H9 (cell line): ENCODE measurements around the gene ABCC3. TPM values are rescaled to one million over a fixed set of nuclear protein-coding genes. Genes with fewer than 3 reads are reported as not detected.

Source experiments
- DNase-seq: peaks from one replicate; pipeline ENCODE4 v3.0.0-alpha.2; 2017
- H2AFZ ChIP-seq: one replicate; pipeline ENCODE4 v1.6.1; 2013; ENCODE audit warnings: mild to moderate bottlenecking, low read length, control low read depth, moderate library complexity
- H2AK5ac ChIP-seq: 2 replicates; pipeline ENCODE4 v1.6.1; 2013; ENCODE audit warnings: low read length, control low read depth, mixed read lengths; ENCODE audit not compliant: insufficient read length
- H2BK120ac ChIP-seq: one replicate; pipeline ENCODE4 v1.6.1; 2013; ENCODE audit warnings: low read depth, mild to moderate bottlenecking, low read length, control low read depth, inconsistent platforms; ENCODE audit not compliant: poor library complexity, severe bottlenecking
- H2BK12ac ChIP-seq: 2 replicates; pipeline ENCODE4 v1.6.1; 2013; ENCODE audit warnings: low read length, control low read depth, mixed read lengths, low read depth; ENCODE audit not compliant: insufficient read length
- H2BK15ac ChIP-seq: 2 replicates; pipeline ENCODE4 v1.6.1; 2013; ENCODE audit warnings: low read depth, low read length, control low read depth
- H2BK20ac ChIP-seq: one replicate; pipeline ENCODE4 v1.6.1; 2013; ENCODE audit warnings: low read depth, mild to moderate bottlenecking, low read length, control low read depth, inconsistent platforms; ENCODE audit not compliant: poor library complexity, severe bottlenecking
- H2BK5ac ChIP-seq: 2 replicates; pipeline ENCODE4 v1.6.1; 2013; ENCODE audit warnings: low read length, control low read depth, mixed read lengths; ENCODE audit not compliant: insufficient read length
- H3K14ac ChIP-seq: 2 replicates; pipeline ENCODE4 v1.6.1; 2013; ENCODE audit warnings: low read length, control low read depth; ENCODE audit not compliant: insufficient read depth
- H3K18ac ChIP-seq: 2 replicates; pipeline ENCODE4 v1.6.1; 2013; ENCODE audit warnings: low read depth, mild to moderate bottlenecking, mixed read lengths, low read length, control low read depth; ENCODE audit not compliant: insufficient read length
- H3K23ac ChIP-seq: 2 replicates; pipeline ENCODE4 v1.6.1; 2013; ENCODE audit warnings: low read length, control low read depth, mixed read lengths, low read depth; ENCODE audit not compliant: insufficient read length
- H3K23me2 ChIP-seq: 2 replicates; pipeline ENCODE4 v1.6.1; 2013; ENCODE audit warnings: low read depth, mild to moderate bottlenecking, mixed read lengths, low read length, control low read depth; ENCODE audit not compliant: insufficient read length, poor library complexity, severe bottlenecking
- H3K27ac ChIP-seq: 2 replicates; pipeline ENCODE4 v1.5.1; 2013; ENCODE audit warnings: low read length, control low read depth, mixed read lengths, low read depth; ENCODE audit not compliant: insufficient read length
- H3K27me3 ChIP-seq: 2 replicates; pipeline ENCODE4 v1.6.1; 2013; ENCODE audit warnings: low read length, control low read depth, inconsistent platforms; ENCODE audit not compliant: insufficient read depth
- H3K4ac ChIP-seq: 2 replicates; pipeline ENCODE4 v1.6.1; 2013; ENCODE audit warnings: low read depth, mild to moderate bottlenecking, control low read depth, inconsistent platforms, low read length, moderate library complexity
- H3K4me1 ChIP-seq: 2 replicates; pipeline ENCODE4 v1.6.1; 2013; ENCODE audit warnings: low read length, control low read depth, inconsistent platforms; ENCODE audit not compliant: insufficient read depth
- H3K4me2 ChIP-seq: 2 replicates; pipeline ENCODE4 v1.6.1; 2013; ENCODE audit warnings: low read length, control low read depth, mixed read lengths; ENCODE audit not compliant: insufficient read length, insufficient read depth
- H3K56ac ChIP-seq: 2 replicates; pipeline ENCODE4 v1.6.1; 2013; ENCODE audit warnings: low read depth, mild to moderate bottlenecking, mixed read lengths, low read length, control low read depth; ENCODE audit not compliant: insufficient read length
- H3K79me1 ChIP-seq: 2 replicates; pipeline ENCODE4 v1.6.1; 2013; ENCODE audit warnings: low read depth, mild to moderate bottlenecking, moderate library complexity, low read length, control low read depth, inconsistent platforms; ENCODE audit not compliant: insufficient read depth, poor library complexity, severe bottlenecking
- H3K79me2 ChIP-seq: 2 replicates; pipeline ENCODE4 v1.6.1; 2013; ENCODE audit warnings: low read length, control low read depth, inconsistent platforms; ENCODE audit not compliant: insufficient read depth
- H3K9ac ChIP-seq: 2 replicates; pipeline ENCODE4 v1.6.1; 2013; ENCODE audit warnings: low read length, control low read depth, mixed read lengths; ENCODE audit not compliant: insufficient read length; ENCODE audit errors: extremely low read depth
- H3K9me3 ChIP-seq: one replicate; pipeline ENCODE4 v1.6.1; 2013; ENCODE audit warnings: low read depth, low read length, inconsistent platforms; ENCODE audit not compliant: control insufficient read depth
- H3T11ph ChIP-seq: one replicate; pipeline ENCODE4 v1.6.1; 2013; ENCODE audit warnings: mild to moderate bottlenecking, low read length, control low read depth, inconsistent platforms
- H4K20me1 ChIP-seq: one replicate; pipeline ENCODE4 v1.6.1; 2013; ENCODE audit not compliant: control insufficient read depth, insufficient read length, insufficient read depth
- H4K5ac ChIP-seq: 2 replicates; pipeline ENCODE4 v1.6.1; 2013; ENCODE audit warnings: low read depth, mild to moderate bottlenecking, mixed read lengths, low read length, control low read depth; ENCODE audit not compliant: insufficient read length
- H4K8ac ChIP-seq: replicated peaks from 2 replicates; pipeline ENCODE4 v1.6.1; 2013; ENCODE audit warnings: low read length, control low read depth, mixed read lengths, low read depth; ENCODE audit not compliant: insufficient read length
- H4K91ac ChIP-seq: 2 replicates; pipeline ENCODE4 v1.6.1; 2013; ENCODE audit warnings: low read depth, mild to moderate bottlenecking, moderate library complexity, mixed read lengths, low read length, control low read depth; ENCODE audit not compliant: insufficient read length
- H3K27ac Mint-ChIP-seq, 3 experiments: 2 replicates in 2 of 3; 3 replicates in 1 of 3; pipeline ENCODE4 v1.8.0; 2020 to 2021; ENCODE audit warnings: mixed read lengths in 3 of 3, mild to moderate bottlenecking in 1 of 3, moderate library complexity in 1 of 3
- H3K27me3 Mint-ChIP-seq: 2 replicates; pipeline ENCODE4 v1.8.0; 2021; ENCODE audit warnings: low read depth, mild to moderate bottlenecking, moderate library complexity, mixed read lengths
- H3K36me3 Mint-ChIP-seq, 3 experiments: 2 replicates in 2 of 3; 3 replicates in 1 of 3; pipeline ENCODE4 v1.8.0; 2020 to 2021; ENCODE audit warnings: low read depth in 3 of 3, mixed read lengths in 3 of 3; ENCODE audit not compliant: insufficient read depth in 1 of 3
- H3K4me1 Mint-ChIP-seq, 2 experiments: 2 replicates each; pipeline ENCODE4 v1.8.0; 2020; ENCODE audit warnings: mixed read lengths in 2 of 2
- H3K4me3 Mint-ChIP-seq, 2 experiments: 2 replicates in 1 of 2; 3 replicates in 1 of 2; pipeline ENCODE4 v1.8.0; 2020 to 2021; ENCODE audit warnings: mild to moderate bottlenecking in 2 of 2, mixed read lengths in 2 of 2, moderate library complexity in 1 of 2
- H3K9me3 Mint-ChIP-seq, 2 experiments: 2 replicates in 1 of 2; 3 replicates in 1 of 2; pipeline ENCODE4 v1.8.0; 2020; ENCODE audit warnings: mild to moderate bottlenecking in 2 of 2, mixed read lengths in 2 of 2, moderate library complexity in 1 of 2
- CTCF ChIP-seq: fragments of 200-600 bp; sonication (generic); conservative IDR thresholded peaks from 3 replicates; pipeline ENCODE4 v1.8.0; 2021; ENCODE audit warnings: antibody characterized with exemption, mild to moderate bottlenecking
- WGBS: extraction: QIAGEN DNeasy Blood & Tissue Kit; methylation state at CpG from one replicate; pipeline ENCODE4 v1.1.7; 2013; ENCODE audit warnings: missing lambda C conversion rate, low lambda C conversion rate, mixed read lengths; ENCODE audit not compliant: insufficient read length; ENCODE audit errors: extremely low coverage; 5-methylcytosine and 5-hydroxymethylcytosine counted together
- total RNA-seq: library from RNA; stranded (reverse); gene quantifications from 2 replicates; pipeline ENCODE4 v1.2.1, GENCODE V29; 2021

Gene ABCC3
- total RNA-seq, 1 experiment from 2014 or later: 0.31 TPM

DNA sequence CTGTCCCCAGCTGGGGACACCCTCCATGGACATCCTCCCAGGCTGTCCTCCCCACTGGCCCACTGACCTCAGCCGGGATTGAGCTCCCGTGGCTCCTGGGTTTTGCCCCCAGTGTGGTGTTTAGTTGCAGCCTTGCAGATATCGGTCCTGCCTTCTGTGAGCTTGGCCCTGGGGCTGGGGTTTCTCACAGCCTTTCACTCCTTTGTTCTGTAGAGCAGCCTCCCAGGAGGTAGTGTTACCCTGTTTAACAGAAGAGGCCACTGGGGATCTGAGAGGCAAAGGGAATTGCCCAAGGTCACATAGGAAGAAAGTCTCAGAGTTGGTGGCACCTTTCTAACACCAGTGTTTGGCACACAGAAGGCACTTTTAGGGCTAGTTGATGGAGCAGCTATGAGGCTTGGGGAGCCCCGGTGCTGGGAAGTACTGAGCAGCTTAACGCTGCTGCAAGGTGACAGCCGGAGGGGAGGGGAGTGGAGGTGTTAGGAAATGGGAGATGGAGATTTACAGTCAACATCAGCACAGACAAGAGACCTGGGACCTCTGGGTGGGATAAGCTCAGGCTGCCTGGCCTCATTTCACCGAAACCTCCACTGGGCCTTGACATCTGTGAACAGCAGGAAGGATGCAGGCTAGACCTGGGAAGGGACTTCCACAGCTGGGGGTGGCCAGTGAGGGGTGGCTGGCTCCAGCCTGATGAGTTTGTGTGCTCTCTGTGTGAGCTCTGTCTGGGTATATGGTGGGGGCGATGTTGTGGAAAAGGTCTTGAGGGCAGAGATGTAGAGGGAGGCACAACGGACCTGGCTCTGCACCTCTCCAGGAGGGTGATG lies 48.0 kb upstream of the ABCC3 start:
- no peak overlapping the region for H3K27ac ChIP-seq
- H3K23me2 ChIP-seq: no peaks in the 10 kb centered on the region
- H3K9ac ChIP-seq: no peak overlapping the region
- peak overlapping the region; percentile 5 for H2BK120ac ChIP-seq
- H4K8ac ChIP-seq: no peak overlapping the region
- H3T11ph ChIP-seq: no peak overlapping the region
- no peaks in the 10 kb centered on the region for H4K20me1 ChIP-seq
- H3K9me3 Mint-ChIP-seq: no peaks in the 10 kb centered on the region
- no peak overlapping the region for H3K4ac ChIP-seq
- H2BK15ac ChIP-seq: no peak overlapping the region
- no peak overlapping the region for H3K4me2 ChIP-seq
- H2BK5ac ChIP-seq: no peak overlapping the region
- H2BK12ac ChIP-seq: no peak overlapping the region
- peaks cover 16% of the 10 kb centered on the region for H3K27me3 Mint-ChIP-seq
- H4K5ac ChIP-seq: no peak overlapping the region
- peaks cover 29 to 45% of the 10 kb centered on the region in 2 experiments for H3K4me1 Mint-ChIP-seq
- no peak overlapping the region for H2AK5ac ChIP-seq
- no peak overlapping the region for H3K18ac ChIP-seq
- no peak overlapping the region for H2BK20ac ChIP-seq
- no peaks in the 10 kb centered on the region for H3K79me1 ChIP-seq
- no peak for DNase-seq
- H3K23ac ChIP-seq: no peak overlapping the region
- H3K56ac ChIP-seq: no peak overlapping the region
- no peak for TF ChIP-seq CTCF
- peak overlapping the region; percentile 34; the same call in 1 of the 2 replicates for H3K14ac ChIP-seq
- H3K4me3 Mint-ChIP-seq: peak overlapping the region in 1 of 2 experiments; percentile 5; a peak in 2 of 5 replicates
- H3K27ac Mint-ChIP-seq: peak overlapping the region in 1 of 3 experiments; percentile 71; a peak in 3 of 7 replicates
- H3K79me2 ChIP-seq: no peaks in the 10 kb centered on the region
- H4K91ac ChIP-seq: no peak overlapping the region
- peaks cover 0 to 6% (median 0%) of the 10 kb centered on the region in 3 experiments; a peak in 4 of 7 replicates for H3K36me3 Mint-ChIP-seq
- no peak overlapping the region for H2AFZ ChIP-seq
- no peaks in the 10 kb centered on the region for H3K27me3 ChIP-seq
- WGBS: no CpG with 5 or more reads among the region's 9 CpGs
- no peaks in the 10 kb centered on the region for H3K4me1 ChIP-seq
- no peaks in the 10 kb centered on the region for H3K9me3 ChIP-seq
